Type B pancreatic cell (in vitro differentiated cells): ENCODE data around the gene C2orf80. TPM values are rescaled to one million over a fixed set of nuclear protein-coding genes. Genes with fewer than 3 reads are reported as not detected.

ENCODE experiments used
- DNase-seq: peaks from one replicate; pipeline ENCODE4 v3.0.0; 2021; ENCODE audit warnings: mixed read lengths; ENCODE audit not compliant: unreplicated experiment; ENCODE audit errors: extremely low spot score
- H3K27ac Mint-ChIP-seq: 2 replicates; pipeline ENCODE4 v1.8.0; 2021; ENCODE audit warnings: mild to moderate bottlenecking, mixed read lengths
- H3K27me3 Mint-ChIP-seq: 2 replicates; pipeline ENCODE4 v1.8.0; 2021; ENCODE audit warnings: mixed read lengths
- H3K36me3 Mint-ChIP-seq: 2 replicates; pipeline ENCODE4 v1.8.0; 2021; ENCODE audit warnings: mixed read lengths
- H3K4me1 Mint-ChIP-seq: one replicate; pipeline ENCODE4 v1.8.0; 2021; ENCODE audit warnings: mixed read lengths; ENCODE audit not compliant: unreplicated experiment
- H3K4me3 Mint-ChIP-seq: 2 replicates; pipeline ENCODE4 v1.8.0; 2021; ENCODE audit warnings: mild to moderate bottlenecking, mixed read lengths
- H3K9me3 Mint-ChIP-seq: 2 replicates; pipeline ENCODE4 v1.8.0; 2021; ENCODE audit warnings: mixed read lengths
- CTCF ChIP-seq: fragments of 200-600 bp; sonication (generic); conservative IDR thresholded peaks from 2 replicates; pipeline ENCODE4 v1.5.0; 2021; ENCODE audit warnings: antibody characterized with exemption, mild to moderate bottlenecking
- total RNA-seq: library from RNA; stranded (reverse); gene quantifications from 2 replicates; pipeline ENCODE4 v1.2.1, GENCODE V29; 2021; ENCODE audit warnings: low replicate concordance

C2orf80 gene
- total RNA-seq, 1 donor from 2014 or later, result not detected

- no peak for DNase-seq
- Mint-ChIP-seq H3K4me3 (no peak overlapping the region), H3K27ac (no peak overlapping the region), H3K36me3 (no peaks in the 10 kb centered on the region), H3K9me3 (no peaks in the 10 kb centered on the region), H3K4me1 (peaks cover 10% of the 10 kb centered on the region), H3K27me3 (peaks cover 28% of the 10 kb centered on the region)
- no peak for TF ChIP-seq CTCF
Observed at GRCh38 chr2:208186465-208186864, 3.4 kb downstream of the C2orf80 start.

- H3K4me1 Mint-ChIP-seq, result peaks cover 16% of the 10 kb centered on the region
- no peak for DNase-seq
- peaks cover 28% of the 10 kb centered on the region for H3K27me3 Mint-ChIP-seq
- no peak overlapping the region for H3K27ac Mint-ChIP-seq
- TF ChIP-seq CTCF, result no peak
- no peaks in the 10 kb centered on the region for H3K9me3 Mint-ChIP-seq
- no peaks in the 10 kb centered on the region for H3K36me3 Mint-ChIP-seq
- no peak overlapping the region for H3K4me3 Mint-ChIP-seq
Observed at GRCh38 chr2:208183972-208184705, 5.7 kb downstream of the C2orf80 start.

GRCh38 chr2:208183526-208183925, 6.3 kb downstream of the C2orf80 start:
- Mint-ChIP-seq H3K4me1 (peaks cover 20% of the 10 kb centered on the region), H3K36me3 (no peaks in the 10 kb centered on the region)
- no peak for DNase-seq

GRCh38 chr2:208182835-208183234, 7.0 kb downstream of the C2orf80 start:
- Mint-ChIP-seq H3K27me3 (peaks cover 28% of the 10 kb centered on the region), H3K27ac (no peak overlapping the region), H3K36me3 (no peaks in the 10 kb centered on the region), H3K4me3 (no peak overlapping the region), H3K4me1 (peaks cover 23% of the 10 kb centered on the region), H3K9me3 (no peaks in the 10 kb centered on the region)
- DNase-seq, result no peak
- no peak for TF ChIP-seq CTCF

More at GRCh38 chr2:208183526-208183925, 6.3 kb downstream of the C2orf80 start:
- H3K27me3 Mint-ChIP-seq, result peaks cover 28% of the 10 kb centered on the region
- TF ChIP-seq CTCF, result no peak
- H3K27ac Mint-ChIP-seq, result no peak overlapping the region
- no peak overlapping the region for H3K4me3 Mint-ChIP-seq
- H3K9me3 Mint-ChIP-seq, result no peaks in the 10 kb centered on the region

GRCh38 chr2:208179028-208179609, 10.7 kb downstream of the C2orf80 start:
- Mint-ChIP-seq H3K4me3 (no peak overlapping the region), H3K9me3 (no peaks in the 10 kb centered on the region)
- DNase-seq, result no peak

More at GRCh38 chr2:208179028-208179609, 10.7 kb downstream of the C2orf80 start:
- Mint-ChIP-seq H3K27ac (no peak overlapping the region), H3K4me1 (peaks cover 27% of the 10 kb centered on the region), H3K27me3 (peaks cover 15% of the 10 kb centered on the region), H3K36me3 (no peaks in the 10 kb centered on the region)
- TF ChIP-seq CTCF, result no peak
